HG03460 (cell line): ENCODE data around the gene ASPA.
"Not testable (repeated sequence)": the region's sequence is repeated elsewhere in the genome, so short reads cannot be mapped to it uniquely, and the experiment has no call there.

Experiments
- ATAC-seq: cut with Tn5 transposase; IDR thresholded peaks from one replicate; pipeline ENCODE4 v1.9.1; 2021; ENCODE audit not compliant: unreplicated experiment

ASPA gene

GRCh38 chr17:3507071-3507470, 31.3 kb downstream of the ASPA start:
- ATAC-seq = no peak

GRCh38 chr17:3507869-3508268, 32.1 kb downstream of the ASPA start:
- no peak for ATAC-seq

GRCh38 chr17:3510090-3510489, 34.3 kb downstream of the ASPA start:
- no peak for ATAC-seq

- ATAC-seq = no peak
These were observed 36.2 kb downstream of the ASPA start for GRCh38 chr17:3511852-3512504.

GRCh38 chr17:3512505-3513171, 36.8 kb downstream of the ASPA start:
- no peak for ATAC-seq

- ATAC-seq = no peak
These were observed 37.7 kb downstream of the ASPA start for GRCh38 chr17:3513305-3514035.

GRCh38 chr17:3514167-3514566, 38.4 kb downstream of the ASPA start:
- ATAC-seq = not testable (repeated sequence)

- no peak for ATAC-seq
These were observed 39.1 kb downstream of the ASPA start for GRCh38 chr17:3514873-3515272.

GRCh38 chr17:3519472-3519871, 43.7 kb downstream of the ASPA start:
- not testable (repeated sequence) for ATAC-seq

- ATAC-seq = no peak
These were observed 48.2 kb downstream of the ASPA start for GRCh38 chr17:3524024-3524423.

GRCh38 chr17:3526491-3526890, 50.7 kb downstream of the ASPA start:
- ATAC-seq = no peak

GRCh38 chr17:3526971-3527370, 51.2 kb downstream of the ASPA start:
- ATAC-seq = no peak

GRCh38 chr17:3527468-3527867, 51.7 kb downstream of the ASPA start:
- no peak for ATAC-seq

GRCh38 chr17:3527896-3528295, 52.1 kb downstream of the ASPA start:
- no peak for ATAC-seq

GRCh38 chr17:3528403-3528851, 52.6 kb downstream of the ASPA start:
- ATAC-seq = no peak

GRCh38 chr17:3528880-3529511, 53.2 kb downstream of the ASPA start:
- no peak for ATAC-seq

- ATAC-seq = no peak
These were observed 54.3 kb downstream of the ASPA start for GRCh38 chr17:3529817-3530741.

GRCh38 chr17:3531266-3532101, 55.7 kb downstream of the ASPA start:
- ATAC-seq = no peak

GRCh38 chr17:3532106-3532858, 56.5 kb downstream of the ASPA start:
- no peak for ATAC-seq
